ENCODE measurements around the gene CDR2. TPM values are rescaled to one million over a fixed set of nuclear protein-coding genes. Genes with fewer than 3 reads are reported as not detected.
"Not testable (repeated sequence)": the region's sequence is repeated elsewhere in the genome, so short reads cannot be mapped to it uniquely, and the experiment has no call there.

CDR2 gene
- total RNA-seq, 1 experiment from 2014 or later, result 7.2 TPM

DNA sequence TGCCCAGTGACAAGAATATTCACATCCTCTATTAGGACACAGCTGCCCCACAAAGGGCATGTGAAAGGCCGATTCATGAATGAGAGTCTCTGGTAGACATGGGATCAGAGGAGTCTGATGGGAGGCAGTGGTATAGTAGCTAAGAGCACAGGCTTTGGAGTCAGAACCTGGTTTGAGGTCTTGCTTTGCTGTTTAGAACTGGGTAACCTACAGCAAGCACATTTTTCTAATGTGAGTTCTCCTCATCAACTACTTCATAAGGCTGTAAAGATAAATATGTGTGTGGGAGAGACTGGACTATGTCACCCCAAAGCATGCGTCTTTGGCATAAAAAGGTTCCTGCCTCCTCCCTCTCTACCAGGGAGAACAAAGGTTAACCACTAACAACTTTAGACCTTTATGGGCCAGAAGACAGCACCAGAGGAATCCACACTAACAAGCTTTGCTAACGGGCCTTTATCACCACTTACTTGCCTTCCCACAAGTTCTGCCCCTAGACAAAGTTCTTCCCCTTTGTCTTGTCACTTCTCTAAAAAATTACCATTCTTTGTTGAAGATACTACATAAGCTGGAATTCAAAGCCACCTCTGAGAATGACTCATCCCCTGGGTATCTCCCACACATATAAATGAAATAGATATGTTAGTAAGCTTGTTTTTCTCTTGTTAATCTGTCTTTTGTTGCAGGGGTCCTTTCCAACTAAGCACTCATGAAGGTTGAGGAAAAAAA, 21.1 kb downstream of the CDR2 start:
- Histone ChIP-seq H3K9me3 (ENCODE audit: low read length) (no peaks in the 10 kb centered on the region), H2AFZ (ENCODE audit: low read length) (no peak overlapping the region), H3K9ac (ENCODE audit: low read length) (no peak overlapping the region), H3K79me2 (ENCODE audit: low read length) (peaks cover 59% of the 10 kb centered on the region), H3K4me2 (ENCODE audit: low read depth, low read length, poor library complexity, severe bottlenecking) (no peak overlapping the region), H3K27ac (ENCODE audit: low read length) (no peak overlapping the region), H3K4me1 (ENCODE audit: low read length) (no peaks in the 10 kb centered on the region), H3K36me3 (ENCODE audit: insufficient read depth, low read length) (peaks cover 48% of the 10 kb centered on the region), H3K9me2 (replicated peaks; ENCODE audit: insufficient read depth, low read length) (no peaks in the 10 kb centered on the region), H4K20me1 (ENCODE audit: insufficient read depth, low read depth, low read length) (no peaks in the 10 kb centered on the region), H3K4me3 (ENCODE audit: low read length) (no peak overlapping the region), H3K27me3 (ENCODE audit: low read length) (no peaks in the 10 kb centered on the region)
- no peak for DNase-seq

DNA sequence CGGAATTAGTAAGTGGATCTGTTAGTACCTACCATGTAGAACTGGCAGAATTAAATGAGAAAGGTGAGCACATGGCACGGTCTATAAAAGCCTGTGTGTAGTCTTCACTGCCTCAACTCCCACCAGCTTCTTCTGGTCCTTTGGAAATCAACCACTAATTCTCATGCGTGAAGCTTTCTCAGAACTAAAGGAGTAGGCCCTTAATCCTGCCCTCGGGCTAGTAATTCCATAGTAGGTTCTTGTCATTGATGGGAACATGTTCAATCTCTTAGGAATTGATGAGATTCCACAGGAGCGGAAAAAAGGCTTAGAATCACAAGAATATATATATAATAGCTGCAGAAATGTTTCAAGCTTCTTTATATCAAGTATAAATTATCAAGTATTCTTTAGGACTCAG, 21.7 kb downstream of the CDR2 start:
- Histone ChIP-seq H3K36me3 (ENCODE audit: insufficient read depth, low read length) (peaks cover 50% of the 10 kb centered on the region), H3K79me2 (ENCODE audit: low read length) (peaks cover 53% of the 10 kb centered on the region), H3K4me2 (ENCODE audit: low read depth, low read length, poor library complexity, severe bottlenecking) (no peak overlapping the region), H3K4me3 (ENCODE audit: low read length) (no peak overlapping the region), H4K20me1 (ENCODE audit: insufficient read depth, low read depth, low read length) (no peaks in the 10 kb centered on the region), H3K9me2 (replicated peaks; ENCODE audit: insufficient read depth, low read length) (no peaks in the 10 kb centered on the region), H3K9ac (ENCODE audit: low read length) (no peak overlapping the region), H3K27me3 (ENCODE audit: low read length) (no peaks in the 10 kb centered on the region), H2AFZ (ENCODE audit: low read length) (no peak overlapping the region), H3K9me3 (ENCODE audit: low read length) (no peaks in the 10 kb centered on the region), H3K27ac (ENCODE audit: low read length) (no peak overlapping the region), H3K4me1 (ENCODE audit: low read length) (no peaks in the 10 kb centered on the region)
- no peak for DNase-seq

DNA sequence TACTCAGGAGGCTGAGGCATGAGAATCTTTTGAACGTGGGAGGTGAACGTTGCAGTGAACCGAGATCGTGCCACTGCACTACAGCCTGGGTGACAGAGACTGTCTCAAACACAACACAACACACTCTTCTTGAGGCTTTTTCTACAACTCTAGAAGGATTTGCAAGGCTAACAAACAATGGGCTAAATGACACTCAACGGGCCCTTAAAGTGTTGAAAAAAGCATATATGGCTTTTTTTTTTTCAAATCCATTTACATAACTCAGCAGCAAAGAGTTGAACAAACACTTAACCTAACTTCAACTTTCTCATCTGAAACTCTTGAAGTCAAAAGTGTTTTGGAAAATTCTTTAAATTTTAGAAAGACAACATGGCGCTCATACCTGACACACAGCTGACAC, 22.3 kb downstream of the CDR2 start:
- no peak overlapping the region for H3K4me3 ChIP-seq (ENCODE audit: low read length)
- H4K20me1 ChIP-seq (ENCODE audit: insufficient read depth, low read depth, low read length), result no peaks in the 10 kb centered on the region
- peaks cover 51% of the 10 kb centered on the region for H3K36me3 ChIP-seq (ENCODE audit: insufficient read depth, low read length)
- no peaks in the 10 kb centered on the region for H3K4me1 ChIP-seq (ENCODE audit: low read length)
- no peak overlapping the region for H3K4me2 ChIP-seq (ENCODE audit: low read depth, low read length, poor library complexity, severe bottlenecking)
- H3K27me3 ChIP-seq (ENCODE audit: low read length), result no peaks in the 10 kb centered on the region
- H3K9ac ChIP-seq (ENCODE audit: low read length), result no peak overlapping the region
- no peak overlapping the region for H3K27ac ChIP-seq (ENCODE audit: low read length)
- H3K79me2 ChIP-seq (ENCODE audit: low read length), result peaks cover 47% of the 10 kb centered on the region
- no peaks in the 10 kb centered on the region for H3K9me2 ChIP-seq (replicated peaks; ENCODE audit: insufficient read depth, low read length)
- DNase-seq, result no peak
- no peak overlapping the region for H2AFZ ChIP-seq (ENCODE audit: low read length)
- no peaks in the 10 kb centered on the region for H3K9me3 ChIP-seq (ENCODE audit: low read length)

DNA sequence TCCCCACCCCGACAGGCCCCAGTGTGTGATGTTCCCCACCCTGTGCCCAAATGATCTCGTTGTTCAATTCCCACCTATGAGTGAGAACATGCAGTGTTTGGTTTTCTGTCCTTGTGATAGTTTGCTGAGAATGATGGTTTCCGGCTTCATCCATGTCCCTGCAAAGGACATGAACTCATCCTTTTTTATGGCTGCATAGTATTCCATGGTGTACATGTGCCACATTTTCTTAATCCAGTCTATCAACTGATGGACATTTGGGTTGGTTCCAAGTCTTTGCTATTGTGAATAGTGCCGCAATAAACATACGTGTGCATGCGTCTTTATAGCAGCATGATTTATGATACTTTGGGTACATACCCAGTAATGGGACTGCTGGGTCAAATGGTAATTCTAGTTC, 23.4 kb downstream of the CDR2 start:
- H3K9ac ChIP-seq (ENCODE audit: low read length); H3K27me3 ChIP-seq (ENCODE audit: low read length); H3K9me2 ChIP-seq (replicated peaks; ENCODE audit: insufficient read depth, low read length); H3K9me3 ChIP-seq (ENCODE audit: low read length); H3K27ac ChIP-seq (ENCODE audit: low read length); DNase-seq; H4K20me1 ChIP-seq (ENCODE audit: insufficient read depth, low read depth, low read length); H3K4me3 ChIP-seq (ENCODE audit: low read length); H3K4me2 ChIP-seq (ENCODE audit: low read depth, low read length, poor library complexity, severe bottlenecking); H3K4me1 ChIP-seq (ENCODE audit: low read length); H2AFZ ChIP-seq (ENCODE audit: low read length): not testable (repeated sequence)
- Histone ChIP-seq H3K36me3 (ENCODE audit: insufficient read depth, low read length) (peaks cover 56% of the 10 kb centered on the region), H3K79me2 (ENCODE audit: low read length) (peaks cover 42% of the 10 kb centered on the region)

DNA sequence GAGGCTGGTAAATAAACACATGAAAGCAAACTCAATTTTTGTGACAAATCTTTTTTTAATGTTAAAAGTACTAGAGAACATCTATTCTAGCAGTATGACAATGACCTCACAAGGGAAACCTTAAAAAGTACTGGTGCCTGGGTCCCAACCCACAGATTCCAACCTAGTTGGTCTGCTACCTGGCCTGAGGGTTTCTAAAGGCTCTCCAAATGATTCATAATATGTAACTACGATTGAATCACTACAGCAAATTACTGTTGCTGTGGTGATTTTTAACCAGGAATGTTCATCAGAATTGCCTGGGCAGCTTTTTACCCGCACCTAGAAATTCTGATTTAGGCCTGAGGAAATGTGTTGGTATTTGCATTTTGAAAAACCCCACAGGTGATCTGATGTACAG, 26.1 kb downstream of the CDR2 start:
- Histone ChIP-seq H4K20me1 (ENCODE audit: insufficient read depth, low read depth, low read length) (no peaks in the 10 kb centered on the region), H3K9ac (ENCODE audit: low read length) (no peak overlapping the region), H3K27ac (ENCODE audit: low read length) (no peak overlapping the region), H3K4me2 (ENCODE audit: low read depth, low read length, poor library complexity, severe bottlenecking) (no peak overlapping the region), H3K79me2 (ENCODE audit: low read length) (peaks cover 19% of the 10 kb centered on the region), H3K36me3 (ENCODE audit: insufficient read depth, low read length) (peaks cover 48% of the 10 kb centered on the region), H2AFZ (ENCODE audit: low read length) (no peak overlapping the region), H3K27me3 (ENCODE audit: low read length) (no peaks in the 10 kb centered on the region), H3K4me3 (ENCODE audit: low read length) (no peak overlapping the region), H3K9me2 (replicated peaks; ENCODE audit: insufficient read depth, low read length) (no peaks in the 10 kb centered on the region), H3K9me3 (ENCODE audit: low read length) (no peaks in the 10 kb centered on the region), H3K4me1 (ENCODE audit: low read length) (peaks cover 13% of the 10 kb centered on the region)
- no peak for DNase-seq

DNA sequence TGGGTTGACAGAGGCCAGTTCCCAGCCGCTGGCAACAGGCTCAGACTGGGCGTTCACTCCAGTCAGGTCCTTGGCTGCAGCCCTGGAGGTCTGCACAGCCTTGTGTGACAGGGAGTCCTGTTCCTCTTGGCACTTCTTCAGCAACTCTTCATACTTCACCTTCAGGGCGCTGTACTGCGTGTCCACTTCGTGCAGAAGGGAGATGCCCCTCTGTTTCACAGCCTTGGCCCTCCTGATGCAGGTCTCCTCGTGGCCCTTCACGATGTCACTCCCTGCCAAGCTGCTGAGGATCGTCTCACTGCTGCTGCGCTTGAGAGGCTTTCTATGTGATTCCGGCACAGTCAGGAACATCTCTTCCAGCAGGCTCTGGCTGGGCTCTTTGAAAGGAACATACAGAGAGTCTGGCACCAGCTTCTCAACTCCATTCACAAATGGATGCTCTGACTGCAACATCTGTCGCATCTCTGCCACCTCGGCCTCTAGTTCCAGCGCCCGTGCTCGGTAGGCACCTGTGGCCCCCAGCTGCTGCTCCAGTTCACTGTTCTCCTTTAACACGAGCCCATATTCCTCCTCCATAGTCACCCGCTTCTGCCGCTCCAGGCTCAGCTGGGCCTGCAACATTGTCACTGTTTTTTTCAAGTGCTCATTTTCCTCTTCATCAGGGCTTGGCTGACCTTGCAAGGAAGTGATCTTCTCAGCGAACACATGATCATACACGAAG, 27.2 kb downstream of the CDR2 start:
- H3K27ac ChIP-seq (ENCODE audit: low read length), result no peak overlapping the region
- H3K4me1 ChIP-seq (ENCODE audit: low read length), result peaks cover 16% of the 10 kb centered on the region
- H4K20me1 ChIP-seq (ENCODE audit: insufficient read depth, low read depth, low read length), result no peaks in the 10 kb centered on the region
- H3K4me3 ChIP-seq (ENCODE audit: low read length), result no peak overlapping the region
- peaks cover 47% of the 10 kb centered on the region for H3K36me3 ChIP-seq (ENCODE audit: insufficient read depth, low read length)
- H3K79me2 ChIP-seq (ENCODE audit: low read length), result peaks cover 9% of the 10 kb centered on the region
- DNase-seq, result no peak
- no peaks in the 10 kb centered on the region for H3K27me3 ChIP-seq (ENCODE audit: low read length)
- no peaks in the 10 kb centered on the region for H3K9me2 ChIP-seq (replicated peaks; ENCODE audit: insufficient read depth, low read length)
- H3K9me3 ChIP-seq (ENCODE audit: low read length), result no peaks in the 10 kb centered on the region
- H3K9ac ChIP-seq (ENCODE audit: low read length), result no peak overlapping the region
- no peak overlapping the region for H2AFZ ChIP-seq (ENCODE audit: low read length)
- no peak overlapping the region for H3K4me2 ChIP-seq (ENCODE audit: low read depth, low read length, poor library complexity, severe bottlenecking)

DNA sequence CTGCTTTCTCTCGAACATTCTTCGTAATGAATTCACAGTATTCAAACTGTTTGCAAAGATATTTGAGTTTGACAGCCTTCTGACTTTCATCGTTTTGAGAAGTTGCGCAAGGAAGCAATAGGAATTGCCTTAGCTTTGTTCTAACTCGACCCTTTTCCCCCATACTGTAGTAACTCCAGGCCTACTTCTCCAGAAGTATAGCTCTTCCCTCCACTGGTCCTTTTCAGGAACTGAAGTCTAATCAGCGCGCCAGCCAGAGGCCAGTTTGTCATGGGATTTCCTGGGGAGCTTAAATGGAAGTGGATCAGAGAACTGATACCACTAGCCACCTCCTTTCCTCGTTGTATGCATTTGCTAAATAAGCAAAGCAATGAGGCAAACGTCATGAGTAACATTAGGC, 27.9 kb downstream of the CDR2 start:
- DNase-seq, result no peak
- Histone ChIP-seq H3K4me2 (ENCODE audit: low read depth, low read length, poor library complexity, severe bottlenecking) (no peak overlapping the region), H3K27me3 (ENCODE audit: low read length) (no peaks in the 10 kb centered on the region), H3K9me2 (replicated peaks; ENCODE audit: insufficient read depth, low read length) (no peaks in the 10 kb centered on the region), H3K9me3 (ENCODE audit: low read length) (no peaks in the 10 kb centered on the region), H2AFZ (ENCODE audit: low read length) (no peak overlapping the region), H3K4me1 (ENCODE audit: low read length) (peaks cover 20% of the 10 kb centered on the region), H3K27ac (ENCODE audit: low read length) (no peak overlapping the region), H3K36me3 (ENCODE audit: insufficient read depth, low read length) (peaks cover 42% of the 10 kb centered on the region), H3K4me3 (ENCODE audit: low read length) (no peak overlapping the region), H3K9ac (ENCODE audit: low read length) (no peak overlapping the region), H3K79me2 (ENCODE audit: low read length) (peaks cover under 1% of the 10 kb centered on the region; the same call in 1 of the 2 replicates), H4K20me1 (ENCODE audit: insufficient read depth, low read depth, low read length) (no peaks in the 10 kb centered on the region)

DNA sequence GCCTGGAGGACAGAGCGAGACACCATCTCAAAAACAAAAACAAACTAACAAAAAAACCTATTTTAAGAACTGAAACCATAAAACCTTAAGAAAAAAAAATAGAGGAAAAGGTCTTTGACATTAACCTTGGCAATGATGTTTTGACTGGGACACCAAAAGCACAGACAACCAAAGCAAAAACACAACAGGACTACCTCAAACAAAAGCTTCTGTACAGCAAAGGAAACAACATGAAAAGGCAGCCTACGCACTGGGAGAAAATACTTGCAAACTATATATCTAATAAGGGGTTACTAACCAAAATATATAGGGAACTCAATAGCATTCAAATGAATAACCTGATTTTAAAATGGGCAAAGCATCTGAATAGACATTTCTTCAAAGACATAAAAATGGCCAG, 32.3 kb downstream of the CDR2 start:
- H3K36me3 ChIP-seq (ENCODE audit: insufficient read depth, low read length), result peaks cover 51% of the 10 kb centered on the region
- no peak overlapping the region for H3K4me3 ChIP-seq (ENCODE audit: low read length)
- H3K9me3 ChIP-seq (ENCODE audit: low read length), result peaks cover 8% of the 10 kb centered on the region

More for the DNA sequence above, 32.3 kb downstream of the CDR2 start:
- H3K27me3 ChIP-seq (ENCODE audit: low read length), result no peaks in the 10 kb centered on the region
- no peak overlapping the region for H3K27ac ChIP-seq (ENCODE audit: low read length)
- H3K4me2 ChIP-seq (ENCODE audit: low read depth, low read length, poor library complexity, severe bottlenecking), result no peak overlapping the region
- no peak for DNase-seq
- H3K4me1 ChIP-seq (ENCODE audit: low read length), result peaks cover 20% of the 10 kb centered on the region
- H3K9me2 ChIP-seq (replicated peaks; ENCODE audit: insufficient read depth, low read length), result no peaks in the 10 kb centered on the region
- no peak overlapping the region for H2AFZ ChIP-seq (ENCODE audit: low read length)
- H3K79me2 ChIP-seq (ENCODE audit: low read length), result no peaks in the 10 kb centered on the region
- H4K20me1 ChIP-seq (ENCODE audit: insufficient read depth, low read depth, low read length), result no peaks in the 10 kb centered on the region
- H3K9ac ChIP-seq (ENCODE audit: low read length), result no peak overlapping the region
